CD4-positive, alpha-beta T cell treated with Interleukin-1 beta for 1 hour (primary cell): ENCODE measurements around the gene DYDC2.
"Not testable (repeated sequence)": the region's sequence is repeated elsewhere in the genome, so short reads cannot be mapped to it uniquely, and the experiment has no call there.

Experiments used
- DNase-seq, 2 donors: peaks; one replicate each; pipeline ENCODE4 v3.0.0-alpha.2; 2020 to 2022

Gene DYDC2

DNA sequence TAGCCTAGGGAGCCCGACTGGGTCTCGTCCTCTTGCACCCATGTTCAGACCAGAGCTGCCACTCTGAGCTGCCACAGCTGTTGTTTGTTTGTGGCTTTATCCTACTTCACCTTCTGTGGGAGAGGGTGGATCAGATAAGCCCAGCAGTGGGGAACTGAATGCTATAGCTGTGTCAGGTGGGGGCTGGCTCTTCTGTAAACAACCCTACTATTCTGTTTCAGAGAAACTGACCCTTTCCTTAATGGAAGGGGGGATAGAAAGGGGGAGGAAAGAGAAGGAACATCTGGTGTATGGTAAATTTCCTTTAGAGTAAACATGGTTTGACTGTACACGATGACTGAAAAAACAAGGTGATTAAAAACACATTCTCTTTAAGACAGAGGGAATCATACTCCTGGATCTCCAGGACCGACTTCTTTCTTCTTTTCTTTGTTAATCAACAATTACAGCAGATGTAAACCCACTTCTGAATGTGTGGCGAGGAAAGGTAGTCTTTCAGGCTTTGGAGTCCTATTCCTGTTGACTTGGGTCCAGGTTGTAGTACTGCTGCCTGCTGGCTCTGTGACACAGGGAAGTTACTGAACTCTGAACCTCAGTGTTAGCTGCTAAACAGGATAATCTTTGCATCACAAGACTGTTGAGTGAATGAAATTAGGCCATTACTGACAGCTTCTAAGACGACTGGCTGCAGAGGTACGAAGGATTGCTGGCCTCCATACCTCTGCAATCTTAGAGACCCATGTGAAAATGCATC, 57.7 kb downstream of the DYDC2 start:
- no peak for DNase-seq

DNA sequence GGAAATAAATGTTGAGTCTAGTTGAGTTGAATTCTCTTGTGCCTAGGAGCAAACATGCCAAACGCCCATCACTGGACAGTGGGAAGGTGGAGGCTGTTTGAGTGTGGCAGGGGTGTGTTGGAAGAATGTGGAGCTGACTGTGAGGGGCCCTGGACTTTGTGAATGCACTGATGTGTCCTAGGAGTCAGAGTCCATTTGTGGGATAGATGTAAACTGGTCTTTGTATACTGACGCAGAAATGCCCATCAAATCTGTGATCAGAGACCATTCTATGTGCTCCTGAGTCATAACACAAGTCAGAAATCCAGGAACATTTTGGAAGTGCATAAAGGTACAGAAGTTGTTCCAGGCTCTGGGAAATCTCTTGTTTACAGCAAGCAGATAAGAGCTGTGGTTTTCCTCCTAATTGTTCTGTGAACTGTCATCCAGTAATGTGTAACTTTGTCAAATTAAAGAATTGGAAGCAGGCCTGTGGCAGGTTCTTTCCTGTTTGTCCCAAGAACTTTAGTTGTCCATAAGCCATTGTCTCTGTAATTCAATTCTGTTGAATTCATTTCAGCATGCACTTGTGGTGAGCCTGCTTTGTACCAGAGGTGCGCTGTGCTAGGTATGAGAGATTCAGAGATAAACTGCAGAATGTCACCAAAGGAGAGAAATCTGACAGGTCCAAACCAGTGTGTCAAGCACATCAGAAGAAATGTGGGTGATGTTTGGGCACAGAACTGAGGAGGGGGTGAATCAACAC, 59.3 kb downstream of the DYDC2 start:
- no peak for DNase-seq

DNA sequence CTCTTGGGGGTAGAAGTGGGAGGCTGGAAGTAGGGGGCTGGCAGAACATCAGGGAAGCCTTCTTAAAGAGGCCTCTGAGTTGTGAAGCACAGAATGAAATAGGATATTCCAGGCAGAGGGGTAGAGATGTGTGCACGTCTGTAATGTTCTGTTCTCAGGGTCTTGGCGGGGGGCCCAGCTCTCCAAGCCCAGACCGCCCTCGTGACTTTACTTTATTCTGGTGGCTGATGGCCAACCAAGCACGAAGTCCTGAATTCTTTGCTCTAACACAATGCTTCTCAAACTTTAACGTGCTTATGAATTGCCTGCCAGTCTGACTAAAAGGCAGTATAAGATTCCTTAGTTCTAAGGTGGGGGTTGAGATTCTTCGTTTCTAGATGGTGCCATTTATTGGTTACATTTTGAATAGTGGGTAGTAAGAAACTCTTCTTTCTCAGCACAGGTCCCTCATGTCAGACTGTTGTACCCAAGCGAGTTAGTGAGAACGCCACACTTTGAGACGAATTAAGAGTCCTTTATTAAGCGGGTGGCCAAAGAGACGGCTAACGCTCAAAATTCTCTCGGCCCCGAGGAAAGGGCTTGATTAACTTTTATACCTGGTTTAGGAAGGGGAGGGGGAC, 60.0 kb downstream of the DYDC2 start:
- no peak for DNase-seq

DNA sequence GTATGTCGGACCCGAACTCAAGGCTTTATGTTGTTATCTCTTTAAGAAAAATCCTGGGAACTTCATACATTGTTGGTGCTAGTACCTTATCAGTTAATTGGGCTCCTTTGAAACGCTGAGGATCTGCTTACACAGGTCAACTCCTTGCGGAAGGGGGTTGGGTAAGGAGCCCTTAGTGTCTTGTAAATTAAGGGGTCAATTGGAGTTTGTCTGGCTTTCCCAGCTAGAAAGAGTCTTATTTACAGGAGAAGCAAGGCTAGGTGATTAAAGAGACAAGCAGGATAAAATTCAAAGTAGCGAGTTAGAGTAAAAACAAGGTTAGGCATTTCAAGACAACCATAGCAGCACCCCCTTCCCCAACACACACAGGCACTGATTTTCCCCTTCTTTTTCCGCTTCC, 60.7 kb downstream of the DYDC2 start:
- not testable (repeated sequence) for DNase-seq
